Measurements from ENCODE around the gene TRMT44.

TRMT44 gene

GRCh38 chr4:8506373-8507195, 66.0 kb downstream of the TRMT44 start:
- no peak for TF ChIP-seq TEAD4 (IDR thresholded peaks at IDR 0.05)
- TF ChIP-seq EP300 (IDR thresholded peaks at IDR 0.05; ENCODE audit: borderline replicate concordance), result no peak
- TF ChIP-seq NFIC (IDR thresholded peaks at IDR 0.05), result no peak
- no peak for TF ChIP-seq REST (IDR thresholded peaks at IDR 0.05; ENCODE audit: low read depth)

DNA sequence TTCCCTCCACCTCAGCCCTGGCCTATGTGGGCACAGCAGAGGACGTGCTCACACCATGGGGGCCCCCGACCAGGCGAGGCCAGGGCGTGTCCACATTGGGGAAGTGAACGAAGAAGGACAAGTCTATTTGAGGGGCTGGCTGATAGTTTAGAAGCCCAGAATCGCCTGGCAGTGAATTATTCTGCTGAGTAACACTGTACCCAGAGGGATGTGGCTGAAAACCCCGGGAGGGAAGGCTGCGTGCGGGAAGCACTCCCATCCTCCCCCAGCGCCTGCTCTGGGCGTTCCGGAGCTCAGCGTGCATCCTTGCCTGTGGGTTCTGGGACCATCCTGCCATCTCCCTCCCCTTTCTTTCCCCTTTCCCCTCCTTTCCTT, 66.6 kb downstream of the TRMT44 start:
- TF ChIP-seq, protein P1, sequence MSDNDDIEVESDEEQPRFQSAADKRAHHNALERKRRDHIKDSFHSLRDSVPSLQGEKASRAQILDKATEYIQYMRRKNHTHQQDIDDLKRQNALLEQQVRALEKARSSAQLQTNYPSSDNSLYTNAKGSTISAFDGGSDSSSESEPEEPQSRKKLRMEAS (IDR thresholded peaks at IDR 0.05), result no peak
- no peak for TF ChIP-seq ZBTB7A (IDR thresholded peaks at IDR 0.05; ENCODE audit: low read depth)
- TF ChIP-seq CEBPB (IDR thresholded peaks at IDR 0.05), result no peak
- TF ChIP-seq EP300 (IDR thresholded peaks at IDR 0.05; ENCODE audit: borderline replicate concordance), result no peak
- TF ChIP-seq, protein P2, sequence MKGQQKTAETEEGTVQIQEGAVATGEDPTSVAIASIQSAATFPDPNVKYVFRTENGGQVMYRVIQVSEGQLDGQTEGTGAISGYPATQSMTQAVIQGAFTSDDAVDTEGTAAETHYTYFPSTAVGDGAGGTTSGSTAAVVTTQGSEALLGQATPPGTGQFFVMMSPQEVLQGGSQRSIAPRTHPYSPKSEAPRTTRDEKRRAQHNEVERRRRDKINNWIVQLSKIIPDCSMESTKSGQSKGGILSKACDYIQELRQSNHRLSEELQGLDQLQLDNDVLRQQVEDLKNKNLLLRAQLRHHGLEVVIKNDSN (IDR thresholded peaks at IDR 0.05), result no peak
- TF ChIP-seq TAF1 (IDR thresholded peaks at IDR 0.05; ENCODE audit: low read depth), result no peak
- no peak for TF ChIP-seq CREB1 (IDR thresholded peaks at IDR 0.05; ENCODE audit: low read depth)
- TF ChIP-seq FOXM1 (IDR thresholded peaks at IDR 0.05; ENCODE audit: borderline replicate concordance, low read depth), result no peak
- TF ChIP-seq REST (IDR thresholded peaks at IDR 0.05; ENCODE audit: low read depth), result no peak
- no peak for TF ChIP-seq EGR1 (IDR thresholded peaks at IDR 0.05)
- no peak for TF ChIP-seq TEAD4 (IDR thresholded peaks at IDR 0.05)
- TF ChIP-seq TCF12 (IDR thresholded peaks at IDR 0.05; ENCODE audit: low read depth), result no peak
- TF ChIP-seq RAD21 (IDR thresholded peaks at IDR 0.05; ENCODE audit: low read depth), result no peak

- TF ChIP-seq, protein P2 (IDR thresholded peaks at IDR 0.05), result no peak
- TF ChIP-seq EGR1 (IDR thresholded peaks at IDR 0.05) (no peak), TEAD4 (IDR thresholded peaks at IDR 0.05) (no peak), RAD21 (IDR thresholded peaks at IDR 0.05; ENCODE audit: low read depth) (no peak), CEBPB (IDR thresholded peaks at IDR 0.05) (no peak), FOXM1 (IDR thresholded peaks at IDR 0.05; ENCODE audit: borderline replicate concordance, low read depth) (no peak)
Observed at GRCh38 chr4:8507624-8508023, 67.0 kb downstream of the TRMT44 start.

GRCh38 chr4:8508266-8508665, 67.7 kb downstream of the TRMT44 start:
- TF ChIP-seq EGR1 (IDR thresholded peaks at IDR 0.05) (no peak), CREB1 (IDR thresholded peaks at IDR 0.05; ENCODE audit: low read depth) (no peak), NFIC (IDR thresholded peaks at IDR 0.05) (no peak), FOXM1 (IDR thresholded peaks at IDR 0.05; ENCODE audit: borderline replicate concordance, low read depth) (no peak), TEAD4 (IDR thresholded peaks at IDR 0.05) (no peak), ZBTB7A (IDR thresholded peaks at IDR 0.05; ENCODE audit: low read depth) (no peak), RAD21 (IDR thresholded peaks at IDR 0.05; ENCODE audit: low read depth) (no peak), TCF12 (IDR thresholded peaks at IDR 0.05; ENCODE audit: low read depth) (no peak)
- TF ChIP-seq, protein P2 (IDR thresholded peaks at IDR 0.05), result no peak
- TF ChIP-seq, protein P1 (IDR thresholded peaks at IDR 0.05), result no peak

DNA sequence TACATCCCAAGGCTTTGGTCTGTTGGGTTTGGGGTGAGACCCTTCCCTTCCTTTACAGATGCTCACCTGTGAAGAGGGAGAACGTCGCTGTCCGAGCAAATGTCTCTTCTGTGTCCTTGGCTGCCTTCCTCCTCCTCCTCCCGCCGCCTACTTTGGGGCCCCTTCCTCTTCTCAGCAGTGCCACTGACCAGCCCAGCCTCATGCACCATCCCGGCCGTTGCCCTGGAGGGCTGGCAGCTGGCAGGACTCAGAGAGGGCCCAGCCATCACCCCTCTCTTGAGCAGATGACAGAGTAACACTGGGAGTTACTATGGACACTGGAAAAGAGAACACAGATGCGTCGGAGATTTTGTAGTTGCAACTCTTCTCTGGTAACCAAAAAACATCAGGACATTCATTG, 68.2 kb downstream of the TRMT44 start:
- TF ChIP-seq, protein P2 (IDR thresholded peaks at IDR 0.05), result no peak
- TF ChIP-seq ZBTB7A (IDR thresholded peaks at IDR 0.05; ENCODE audit: low read depth) (no peak), TCF12 (IDR thresholded peaks at IDR 0.05; ENCODE audit: low read depth) (no peak), CEBPB (IDR thresholded peaks at IDR 0.05) (no peak), YY1 (IDR thresholded peaks at IDR 0.05; ENCODE audit: low read depth) (no peak), RAD21 (IDR thresholded peaks at IDR 0.05; ENCODE audit: low read depth) (no peak), REST (IDR thresholded peaks at IDR 0.05; ENCODE audit: low read depth) (no peak), CREB1 (IDR thresholded peaks at IDR 0.05; ENCODE audit: low read depth) (no peak)
- TF ChIP-seq, protein P1 (IDR thresholded peaks at IDR 0.05), result no peak
